SK-N-SH (cell line): ENCODE results near the gene IRF2BP1. TPM values are rescaled to one million over a fixed set of nuclear protein-coding genes. Genes with fewer than 3 reads are reported as not detected.

Experiments
- CTCF ChIA-PET: fragments of 300-600, 350-600 bp; formaldehyde crosslinking; extraction: SDS; loops from one replicate; lab custom pipeline; 2021; lab: Yijun Ruan, JAX
- POLR2A ChIA-PET: fragments of 350-600 bp; sonication (Branson Sonifier 250); formaldehyde crosslinking; extraction: SDS; loops from one replicate; lab custom pipeline; 2020; ENCODE audit warnings: antibody characterized with exemption, inconsistent platforms; lab: Yijun Ruan, JAX
- DNase-seq: peaks from one replicate; pipeline ENCODE4 v3.0.0; 2012
- H2AFZ ChIP-seq: fragments of 200-600 bp; sonication (generic); 2 replicates; pipeline ENCODE4 v1.8.1; 2016; ENCODE audit warnings: antibody characterized with exemption, mild to moderate bottlenecking, low read depth
- H3F3A ChIP-seq: fragments of 200-600 bp; sonication (generic); replicated peaks from 2 replicates; pipeline ENCODE3; 2016; ENCODE audit warnings: antibody characterized with exemption, mild to moderate bottlenecking; ENCODE audit not compliant: insufficient read depth
- H3K27ac ChIP-seq, 2 experiments: fragments of 200-500 bp in 1 of 2; fragments of 200-600 bp in 1 of 2; sonication (Bioruptor generic) in 1 of 2; sonication (generic), shearing (Covaris generic) in 1 of 2; 2 replicates each; pipeline versions ENCODE4 v1.5.1 to v1.6.1; 2014 to 2016; ENCODE audit warnings: low read depth in 2 of 2, inconsistent platforms in 1 of 2, low read length in 1 of 2, mild to moderate bottlenecking in 1 of 2, mixed read lengths in 1 of 2
- H3K27me3 ChIP-seq: fragments of 200-600 bp; sonication (generic), shearing (Covaris generic); 2 replicates; pipeline ENCODE4 v1.6.1; 2016; ENCODE audit warnings: mixed run types; ENCODE audit not compliant: insufficient read depth
- H3K36me3 ChIP-seq, 2 experiments: fragments of 200-500 bp in 1 of 2; fragments of 200-600 bp in 1 of 2; sonication (Bioruptor generic) in 1 of 2; sonication (generic) in 1 of 2; replicated peaks in 1 of 2; 2 replicates each; pipeline versions ENCODE3 to v1.5.1; 2014 to 2016; ENCODE audit warnings: low read length in 1 of 2, mild to moderate bottlenecking in 1 of 2; ENCODE audit not compliant: insufficient read depth in 2 of 2, control insufficient read depth in 1 of 2
- H3K4me1 ChIP-seq, 2 experiments: fragments of 200-500 bp in 1 of 2; fragments of 200-600 bp in 1 of 2; sonication (Bioruptor generic) in 1 of 2; sonication (generic), shearing (Covaris generic) in 1 of 2; 2 replicates each; pipeline versions ENCODE4 v1.5.1 to v1.6.1; 2014 to 2016; ENCODE audit warnings: low read depth in 1 of 2, low read length in 1 of 2, mixed run types in 1 of 2; ENCODE audit not compliant: insufficient read depth in 2 of 2, control insufficient read depth in 1 of 2
- H3K4me2 ChIP-seq: fragments of 200-600 bp; sonication (generic), shearing (Covaris generic); 2 replicates; pipeline ENCODE4 v1.6.1; 2017; ENCODE audit warnings: mixed run types
- H3K4me3 ChIP-seq, 2 experiments: fragments of 200-500 bp in 1 of 2; fragments of 200-600 bp in 1 of 2; sonication (Bioruptor generic) in 1 of 2; sonication (generic), shearing (Covaris generic) in 1 of 2; 2 replicates each; pipeline versions ENCODE4 v1.5.1 to v1.8.1; 2014 to 2016; ENCODE audit warnings: low read depth in 2 of 2, inconsistent platforms in 1 of 2, low read length in 1 of 2, mild to moderate bottlenecking in 1 of 2, mixed read lengths in 1 of 2, moderate library complexity in 1 of 2
- H3K79me2 ChIP-seq: fragments of 200-600 bp; sonication (generic); 2 replicates; pipeline ENCODE4 v1.8.1; 2017; ENCODE audit warnings: mild to moderate bottlenecking; ENCODE audit not compliant: insufficient read depth
- H3K9ac ChIP-seq: fragments of 200-600 bp; sonication (generic); 2 replicates; pipeline ENCODE4 v1.6.1; 2017; ENCODE audit warnings: mixed run types
- H3K9me2 ChIP-seq: fragments of 200-600 bp; sonication (generic); 2 replicates; pipeline ENCODE4 v1.6.1; 2017; ENCODE audit warnings: mixed run types
- H3K9me3 ChIP-seq: fragments of 200-600 bp; sonication (generic); 2 replicates; pipeline ENCODE4 v1.6.1; 2017; ENCODE audit warnings: mixed run types, mild to moderate bottlenecking, moderate library complexity
- H4K20me1 ChIP-seq: fragments of 200-600 bp; sonication (generic); 2 replicates; pipeline ENCODE4 v1.6.1; 2017; ENCODE audit warnings: mild to moderate bottlenecking, mixed run types; ENCODE audit not compliant: insufficient read depth
- ELF1 ChIP-seq: IDR thresholded peaks from 2 replicates; pipeline ENCODE4 v1.4.0; 2012
- GABPA ChIP-seq: IDR thresholded peaks from 2 replicates; pipeline ENCODE4 v1.4.0; 2012; ENCODE audit warnings: low read depth, mild to moderate bottlenecking
- GATA2 ChIP-seq: sonication (generic); formaldehyde crosslinking; IDR thresholded peaks from 2 replicates; pipeline ENCODE4 v1.5.0; 2020; ENCODE audit warnings: mild to moderate bottlenecking, missing genetic modification reagents
- MEF2A ChIP-seq: IDR thresholded peaks from 2 replicates; pipeline ENCODE4 v1.4.0; 2012; ENCODE audit warnings: low read depth, borderline replicate concordance
- POLR2AphosphoS5 ChIP-seq: IDR thresholded peaks from 2 replicates; pipeline ENCODE4 v1.6.1; 2012; ENCODE audit warnings: low read depth, low read length
- RFX5 ChIP-seq: IDR thresholded peaks from 2 replicates; pipeline ENCODE4 v1.6.1; 2012; ENCODE audit warnings: mild to moderate bottlenecking, improper control_type of control experiment, low read length
- TCF12 ChIP-seq: IDR thresholded peaks from 2 replicates; pipeline ENCODE4 v1.4.0; 2012
- YY1 ChIP-seq: IDR thresholded peaks from 2 replicates; pipeline ENCODE4 v1.4.0; 2012; ENCODE audit warnings: low read depth, mild to moderate bottlenecking
- WGBS: methylation state at CpG from one replicate; pipeline ENCODE4 v1.1.6; 2017; ENCODE audit warnings: low lambda C conversion rate; 5-methylcytosine and 5-hydroxymethylcytosine counted together
- polyA plus RNA-seq, 3 experiments: library from polyadenylated mRNA; depleted of rRNA; stranded (reverse); fragments of >200 nt; gene quantifications; 2 replicates each; pipeline ENCODE4 v1.2.3, GENCODE V29; 2012
- TF ChIP-seq, protein P1 (sequence below): IDR thresholded peaks from 2 replicates; pipeline ENCODE4 v1.4.0; 2012; ENCODE audit warnings: low read depth, borderline replicate concordance
- TF ChIP-seq, protein P2 (sequence below): fragments of 150-350 bp; IDR thresholded peaks from 2 replicates; pipeline ENCODE4 v1.6.1; 2017; ENCODE audit warnings: antibody characterized with exemption, low read length, low read depth, borderline replicate concordance
- TF ChIP-seq, protein P3 (sequence below): fragments of 150-350 bp; IDR thresholded peaks from 2 replicates; pipeline ENCODE4 v1.6.1; 2016; ENCODE audit warnings: mild to moderate bottlenecking, low read depth, low read length
- TF ChIP-seq, protein P4 (sequence below): IDR thresholded peaks from 2 replicates; pipeline ENCODE4 v1.6.1; 2012; ENCODE audit warnings: mild to moderate bottlenecking, low read depth, low read length, moderate library complexity

The IRF2BP1 gene
- polyA plus RNA-seq, 1 of the 3 experiments (the other 2 are of a cell fraction): 16.8 TPM

DNA sequence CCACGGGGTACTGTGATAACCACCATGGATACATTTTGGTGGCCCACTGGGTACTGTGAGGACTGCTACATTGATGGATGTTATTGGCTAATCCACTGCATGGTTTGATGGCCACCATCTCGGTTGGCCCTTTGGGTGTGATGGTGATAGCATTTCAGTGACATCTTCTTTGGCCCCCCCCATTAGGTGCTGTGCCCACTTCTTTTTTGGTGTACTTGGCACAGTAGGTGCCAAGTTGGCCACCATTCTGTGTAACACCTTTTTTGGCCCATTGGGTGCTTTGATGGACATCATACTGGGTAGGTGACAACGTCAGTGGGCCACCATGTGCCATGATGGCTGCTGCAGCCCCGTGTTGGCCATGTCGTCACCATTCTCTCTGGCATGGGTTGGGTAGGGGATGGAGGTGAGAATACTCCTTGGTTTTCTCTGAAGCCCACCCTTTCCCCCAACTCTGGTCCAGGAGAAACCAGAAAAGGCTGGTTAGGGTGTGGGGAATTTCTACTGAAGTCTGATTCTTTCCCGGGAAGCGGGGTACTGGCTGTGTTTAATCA lies 12.6 kb downstream of the IRF2BP1 start:
- H3K79me2 ChIP-seq: no peaks in the 10 kb centered on the region
- ChIA-PET CTCF (interaction anchor here (1.8 to 12.2 kb wide), 2 partner anchors 10 to 74 kb away, joined by 4 to 121 read pairs; partner anchors contain the start of gene IRF2BP1), POLR2A (no interaction called here)
- no peak overlapping the region for H3K27ac ChIP-seq
- no peaks in the 10 kb centered on the region for H3K9me3 ChIP-seq
- H3K9me2 ChIP-seq: no peaks in the 10 kb centered on the region
- H3K9ac ChIP-seq: no peak overlapping the region
- H3K4me3 ChIP-seq: no peak overlapping the region
- no peaks in the 10 kb centered on the region for H3K36me3 ChIP-seq
- H3K27me3 ChIP-seq: no peaks in the 10 kb centered on the region
- DNase-seq: no peak
- no peak for TF ChIP-seq POLR2AphosphoS5
- no peak overlapping the region for H2AFZ ChIP-seq
- H3K4me1 ChIP-seq: no peaks in the 10 kb centered on the region
- peaks cover 5% of the 10 kb centered on the region for H3F3A ChIP-seq
- 71% methylated on average over 6 of the region's 7 CpGs for WGBS
- H3K4me2 ChIP-seq: no peak overlapping the region
- H4K20me1 ChIP-seq: no peaks in the 10 kb centered on the region

DNA sequence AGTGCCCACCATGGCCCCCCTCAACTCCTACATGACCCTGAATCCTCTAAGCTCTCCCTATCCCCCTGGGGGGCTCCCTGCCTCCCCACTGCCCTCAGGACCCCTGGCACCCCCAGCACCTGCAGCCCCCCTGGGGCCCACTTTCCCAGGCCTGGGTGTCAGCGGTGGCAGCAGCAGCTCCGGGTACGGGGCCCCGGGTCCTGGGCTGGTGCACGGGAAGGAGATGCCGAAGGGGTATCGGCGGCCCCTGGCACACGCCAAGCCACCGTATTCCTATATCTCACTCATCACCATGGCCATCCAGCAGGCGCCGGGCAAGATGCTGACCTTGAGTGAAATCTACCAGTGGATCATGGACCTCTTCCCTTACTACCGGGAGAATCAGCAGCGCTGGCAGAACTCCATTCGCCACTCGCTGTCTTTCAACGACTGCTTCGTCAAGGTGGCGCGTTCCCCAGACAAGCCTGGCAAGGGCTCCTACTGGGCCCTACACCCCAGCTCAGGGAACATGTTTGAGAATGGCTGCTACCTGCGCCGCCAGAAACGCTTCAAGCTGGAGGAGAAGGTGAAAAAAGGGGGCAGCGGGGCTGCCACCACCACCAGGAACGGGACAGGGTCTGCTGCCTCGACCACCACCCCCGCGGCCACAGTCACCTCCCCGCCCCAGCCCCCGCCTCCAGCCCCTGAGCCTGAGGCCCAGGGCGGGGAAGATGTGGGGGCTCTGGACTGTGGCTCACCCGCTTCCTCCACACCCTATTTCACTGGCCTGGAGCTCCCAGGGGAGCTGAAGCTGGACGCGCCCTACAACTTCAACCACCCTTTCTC lies 13.6 kb downstream of the IRF2BP1 start:
- POLR2A ChIA-PET: no interaction called here
- Histone ChIP-seq H3K9me3 (no peaks in the 10 kb centered on the region), H2AFZ (no peak overlapping the region)
- TF ChIP-seq GABPA (no peak), GATA2 (CRISPR knock-in tag) (no peak), ELF1 (no peak)
- TF ChIP-seq, protein P1, sequence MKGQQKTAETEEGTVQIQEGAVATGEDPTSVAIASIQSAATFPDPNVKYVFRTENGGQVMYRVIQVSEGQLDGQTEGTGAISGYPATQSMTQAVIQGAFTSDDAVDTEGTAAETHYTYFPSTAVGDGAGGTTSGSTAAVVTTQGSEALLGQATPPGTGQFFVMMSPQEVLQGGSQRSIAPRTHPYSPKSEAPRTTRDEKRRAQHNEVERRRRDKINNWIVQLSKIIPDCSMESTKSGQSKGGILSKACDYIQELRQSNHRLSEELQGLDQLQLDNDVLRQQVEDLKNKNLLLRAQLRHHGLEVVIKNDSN: no peak
- TF ChIP-seq, protein P2, sequence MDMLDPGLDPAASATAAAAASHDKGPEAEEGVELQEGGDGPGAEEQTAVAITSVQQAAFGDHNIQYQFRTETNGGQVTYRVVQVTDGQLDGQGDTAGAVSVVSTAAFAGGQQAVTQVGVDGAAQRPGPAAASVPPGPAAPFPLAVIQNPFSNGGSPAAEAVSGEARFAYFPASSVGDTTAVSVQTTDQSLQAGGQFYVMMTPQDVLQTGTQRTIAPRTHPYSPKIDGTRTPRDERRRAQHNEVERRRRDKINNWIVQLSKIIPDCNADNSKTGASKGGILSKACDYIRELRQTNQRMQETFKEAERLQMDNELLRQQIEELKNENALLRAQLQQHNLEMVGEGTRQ: no peak
- TF ChIP-seq, all 33 proteins: peak for 0
- 92% methylated on average over 24 of the region's 34 CpGs for WGBS
- no peaks in the 10 kb centered on the region for H3K36me3 ChIP-seq
- H3K27ac ChIP-seq: no peak overlapping the region
- CTCF ChIA-PET: interaction anchor here (1.8 to 12.2 kb wide), 2 partner anchors 11 to 73 kb away, joined by 4 to 121 read pairs; partner anchors contain the start of gene IRF2BP1
- H3K4me2 ChIP-seq: no peak overlapping the region
- H3K27me3 ChIP-seq: no peaks in the 10 kb centered on the region
- H3F3A ChIP-seq: peaks cover 5% of the 10 kb centered on the region
- no peaks in the 10 kb centered on the region for H3K9me2 ChIP-seq
- no peaks in the 10 kb centered on the region for H3K4me1 ChIP-seq
- H3K9ac ChIP-seq: no peak overlapping the region
- no peak overlapping the region for H3K4me3 ChIP-seq
- H3K79me2 ChIP-seq: no peaks in the 10 kb centered on the region
- DNase-seq: no peak
- H4K20me1 ChIP-seq: no peaks in the 10 kb centered on the region

DNA sequence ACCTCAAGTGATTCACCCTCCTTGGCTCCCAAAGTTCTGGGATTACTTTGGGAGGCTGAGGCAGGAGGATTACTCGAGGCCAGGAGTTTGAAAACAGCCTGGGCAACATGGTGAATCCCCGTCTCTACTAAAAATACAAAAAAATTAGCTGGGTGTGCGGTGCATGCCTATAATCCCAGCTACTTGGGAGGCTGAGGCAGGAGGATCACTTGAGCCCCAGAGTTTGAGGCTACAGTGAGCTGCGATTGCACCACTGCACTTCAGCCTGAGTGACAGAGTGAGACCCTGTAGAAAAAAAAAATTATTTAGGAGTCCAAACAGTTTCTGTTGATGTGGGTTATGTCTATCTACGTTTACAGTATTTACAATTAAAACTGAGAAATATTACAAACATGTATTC lies 15.1 kb downstream of the IRF2BP1 start:
- Histone ChIP-seq H3K4me3 (no peak overlapping the region), H2AFZ (no peak overlapping the region), H3K4me2 (no peak overlapping the region), H3K27ac (no peak overlapping the region), H3K4me1 (no peaks in the 10 kb centered on the region), H3K9me2 (no peaks in the 10 kb centered on the region), H4K20me1 (no peaks in the 10 kb centered on the region), H3K27me3 (no peaks in the 10 kb centered on the region; the same call in 1 of the 2 replicates), H3K36me3 (no peaks in the 10 kb centered on the region), H3K79me2 (no peaks in the 10 kb centered on the region), H3K9ac (no peak overlapping the region), H3F3A (peaks cover 10% of the 10 kb centered on the region), H3K9me3 (no peaks in the 10 kb centered on the region)
- no peak for DNase-seq
- 77% methylated on average over 5 of the region's 5 CpGs for WGBS
- CTCF ChIA-PET: interaction anchor here (2.2 to 12.2 kb wide), 2 partner anchors 12 to 21 kb away, joined by 5 to 121 read pairs; partner anchors contain the start of gene IRF2BP1
- POLR2A ChIA-PET: no interaction called here
- TF ChIP-seq, protein P1: no peak
- TF ChIP-seq, protein P3, sequence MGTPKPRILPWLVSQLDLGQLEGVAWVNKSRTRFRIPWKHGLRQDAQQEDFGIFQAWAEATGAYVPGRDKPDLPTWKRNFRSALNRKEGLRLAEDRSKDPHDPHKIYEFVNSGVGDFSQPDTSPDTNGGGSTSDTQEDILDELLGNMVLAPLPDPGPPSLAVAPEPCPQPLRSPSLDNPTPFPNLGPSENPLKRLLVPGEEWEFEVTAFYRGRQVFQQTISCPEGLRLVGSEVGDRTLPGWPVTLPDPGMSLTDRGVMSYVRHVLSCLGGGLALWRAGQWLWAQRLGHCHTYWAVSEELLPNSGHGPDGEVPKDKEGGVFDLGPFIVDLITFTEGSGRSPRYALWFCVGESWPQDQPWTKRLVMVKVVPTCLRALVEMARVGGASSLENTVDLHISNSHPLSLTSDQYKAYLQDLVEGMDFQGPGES: no peak
- no peak for TF ChIP-seq TCF12
- no peak for TF ChIP-seq YY1
- TF ChIP-seq, protein P4, sequence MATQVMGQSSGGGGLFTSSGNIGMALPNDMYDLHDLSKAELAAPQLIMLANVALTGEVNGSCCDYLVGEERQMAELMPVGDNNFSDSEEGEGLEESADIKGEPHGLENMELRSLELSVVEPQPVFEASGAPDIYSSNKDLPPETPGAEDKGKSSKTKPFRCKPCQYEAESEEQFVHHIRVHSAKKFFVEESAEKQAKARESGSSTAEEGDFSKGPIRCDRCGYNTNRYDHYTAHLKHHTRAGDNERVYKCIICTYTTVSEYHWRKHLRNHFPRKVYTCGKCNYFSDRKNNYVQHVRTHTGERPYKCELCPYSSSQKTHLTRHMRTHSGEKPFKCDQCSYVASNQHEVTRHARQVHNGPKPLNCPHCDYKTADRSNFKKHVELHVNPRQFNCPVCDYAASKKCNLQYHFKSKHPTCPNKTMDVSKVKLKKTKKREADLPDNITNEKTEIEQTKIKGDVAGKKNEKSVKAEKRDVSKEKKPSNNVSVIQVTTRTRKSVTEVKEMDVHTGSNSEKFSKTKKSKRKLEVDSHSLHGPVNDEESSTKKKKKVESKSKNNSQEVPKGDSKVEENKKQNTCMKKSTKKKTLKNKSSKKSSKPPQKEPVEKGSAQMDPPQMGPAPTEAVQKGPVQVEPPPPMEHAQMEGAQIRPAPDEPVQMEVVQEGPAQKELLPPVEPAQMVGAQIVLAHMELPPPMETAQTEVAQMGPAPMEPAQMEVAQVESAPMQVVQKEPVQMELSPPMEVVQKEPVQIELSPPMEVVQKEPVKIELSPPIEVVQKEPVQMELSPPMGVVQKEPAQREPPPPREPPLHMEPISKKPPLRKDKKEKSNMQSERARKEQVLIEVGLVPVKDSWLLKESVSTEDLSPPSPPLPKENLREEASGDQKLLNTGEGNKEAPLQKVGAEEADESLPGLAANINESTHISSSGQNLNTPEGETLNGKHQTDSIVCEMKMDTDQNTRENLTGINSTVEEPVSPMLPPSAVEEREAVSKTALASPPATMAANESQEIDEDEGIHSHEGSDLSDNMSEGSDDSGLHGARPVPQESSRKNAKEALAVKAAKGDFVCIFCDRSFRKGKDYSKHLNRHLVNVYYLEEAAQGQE: no peak
- TF ChIP-seq MEF2A: no peak
- no peak for TF ChIP-seq RFX5
